Measurements from ENCODE around the gene FKBP2. TPM values are rescaled to one million over a fixed set of nuclear protein-coding genes. Genes with fewer than 3 reads are reported as not detected.
"Not testable (repeated sequence)": the region's sequence is repeated elsewhere in the genome, so short reads cannot be mapped to it uniquely, and the experiment has no call there.

FKBP2 gene
- total RNA-seq, 2 donors from 2014 or later, result 27.4 to 29.1 TPM

DNA sequence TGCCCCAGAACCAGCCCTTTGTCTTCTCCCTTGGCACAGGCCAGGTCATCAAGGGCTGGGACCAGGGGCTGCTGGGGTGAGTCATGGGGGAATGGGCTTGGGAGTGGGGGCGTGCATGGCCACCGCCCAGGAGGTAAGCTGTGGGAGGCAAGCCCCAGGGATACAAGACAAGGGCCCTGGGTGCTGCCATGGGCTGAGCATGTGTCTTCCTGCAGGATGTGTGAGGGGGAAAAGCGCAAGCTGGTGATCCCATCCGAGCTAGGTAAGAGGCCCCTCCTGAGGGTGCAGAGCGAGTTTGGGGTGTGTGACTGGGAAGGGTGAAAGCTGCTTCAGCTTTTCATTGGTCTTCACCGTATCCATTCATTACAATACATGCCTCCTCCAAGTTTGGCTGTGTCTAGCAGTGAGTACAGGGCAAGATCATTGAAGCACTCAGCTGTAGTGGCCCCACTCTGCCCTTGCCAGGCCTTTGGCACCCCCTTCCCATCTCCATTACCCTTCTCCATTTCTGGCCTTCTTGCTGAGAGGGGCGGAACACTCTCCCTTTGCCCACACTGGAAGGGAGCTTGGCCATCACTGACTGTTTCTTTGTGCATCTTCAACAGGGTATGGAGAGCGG lies 2.5 kb downstream of the FKBP2 start:
- Mint-ChIP-seq H3K36me3 (ENCODE audit: low read depth) (peaks cover 2% of the 10 kb centered on the region), H3K27ac (peak overlapping the region; percentile 68), H3K4me3 (peak overlapping the region; percentile 95), H3K4me1 (peaks cover 23% of the 10 kb centered on the region), H3K27me3 (no peaks in the 10 kb centered on the region)
- H3K9me3 ChIP-seq (ENCODE audit: control insufficient read depth, low read length, poor library complexity, severe bottlenecking), result no peaks in the 10 kb centered on the region
- no peak for DNase-seq
- no peak for ATAC-seq

DNA sequence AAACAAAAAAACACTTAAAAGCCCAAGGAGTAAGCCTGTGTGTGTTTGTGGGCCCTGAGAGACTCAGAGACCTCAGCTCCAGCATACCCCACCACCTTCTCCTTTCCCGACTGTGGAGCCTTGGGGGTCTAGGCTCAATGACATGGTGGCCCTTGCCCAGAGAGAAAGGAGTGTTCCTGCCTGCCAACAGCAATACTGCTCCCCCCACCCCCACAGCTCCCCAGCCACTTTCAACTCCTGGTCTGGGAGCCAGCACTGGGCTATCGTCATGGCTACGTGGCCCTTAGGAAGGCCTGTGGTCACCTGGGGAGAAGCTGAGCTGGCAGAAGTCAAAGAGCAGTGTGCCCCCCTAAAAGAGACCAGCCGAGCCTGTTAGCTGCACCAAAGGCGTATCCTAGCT lies 3.2 kb downstream of the FKBP2 start:
- H3K9me3 ChIP-seq (ENCODE audit: control insufficient read depth, low read length, poor library complexity, severe bottlenecking), result no peaks in the 10 kb centered on the region
- no peaks in the 10 kb centered on the region for H3K27me3 Mint-ChIP-seq
- H3K4me3 Mint-ChIP-seq, result peak overlapping the region; percentile 95
- DNase-seq (no peak), ATAC-seq (no peak)
- H3K27ac Mint-ChIP-seq, result no peak overlapping the region
- H3K36me3 Mint-ChIP-seq (ENCODE audit: low read depth), result peaks cover 2% of the 10 kb centered on the region
- H3K4me1 Mint-ChIP-seq, result peaks cover 23% of the 10 kb centered on the region

- ATAC-seq, result no peak
- H3K9me3 ChIP-seq (ENCODE audit: control insufficient read depth, low read length, poor library complexity, severe bottlenecking), result no peaks in the 10 kb centered on the region
- Mint-ChIP-seq H3K4me3 (peak overlapping the region; percentile 93), H3K36me3 (ENCODE audit: low read depth) (peaks cover 2% of the 10 kb centered on the region), H3K27me3 (no peaks in the 10 kb centered on the region), H3K4me1 (peaks cover 26% of the 10 kb centered on the region), H3K27ac (peak overlapping the region; percentile 86)
- DNase-seq, result no peak
Observed at GRCh38 chr11:64244966-64245365, 4.1 kb downstream of the FKBP2 start.

DNA sequence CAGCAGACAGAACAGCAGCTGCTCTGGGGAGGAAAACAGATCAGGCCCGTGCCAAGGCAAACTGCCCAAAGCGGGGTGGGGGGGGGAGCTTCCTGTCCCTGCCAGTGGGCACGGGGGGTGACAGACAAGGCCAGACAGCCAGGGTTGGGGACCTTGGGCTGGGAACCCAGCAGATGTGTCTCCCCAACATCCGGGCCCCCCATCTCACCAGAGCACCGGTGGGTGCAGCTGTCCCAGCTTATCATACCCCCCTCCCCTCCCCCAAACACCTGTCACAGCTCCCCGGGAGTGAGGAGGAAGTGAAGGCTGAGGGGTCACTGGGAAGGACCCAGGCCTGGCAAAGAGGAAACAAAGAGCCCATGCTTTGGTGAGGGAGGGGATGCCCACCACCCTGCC lies 4.5 kb downstream of the FKBP2 start:
- DNase-seq, result peak in 1 of 3 donors; percentile 26
- H3K4me1 Mint-ChIP-seq, result peaks cover 23% of the 10 kb centered on the region
- ATAC-seq, result no peak

GRCh38 chr11:64245797-64246620 lies 5.1 kb downstream of the FKBP2 start:
- H3K4me1 Mint-ChIP-seq, result peaks cover 22% of the 10 kb centered on the region
- no peak for ATAC-seq

More for the DNA sequence above, 4.5 kb downstream of the FKBP2 start:
- Mint-ChIP-seq H3K27ac (peak overlapping the region; percentile 86), H3K36me3 (ENCODE audit: low read depth) (peaks cover 2% of the 10 kb centered on the region), H3K27me3 (no peaks in the 10 kb centered on the region), H3K4me3 (peak overlapping the region; percentile 93)
- no peaks in the 10 kb centered on the region for H3K9me3 ChIP-seq (ENCODE audit: control insufficient read depth, low read length, poor library complexity, severe bottlenecking)

GRCh38 chr11:64246621-64246870 lies 5.7 kb downstream of the FKBP2 start:
- H3K27ac Mint-ChIP-seq, result peak overlapping the region; percentile 86
- H3K27me3 Mint-ChIP-seq; H3K9me3 ChIP-seq (ENCODE audit: control insufficient read depth, low read length, poor library complexity, severe bottlenecking); H3K36me3 Mint-ChIP-seq (ENCODE audit: low read depth); DNase-seq: not testable (repeated sequence)
- peak; percentile 32 for ATAC-seq
- H3K4me3 Mint-ChIP-seq, result peak overlapping the region; percentile 94
- H3K4me1 Mint-ChIP-seq, result peaks cover 20% of the 10 kb centered on the region

More at GRCh38 chr11:64245797-64246620, 5.1 kb downstream of the FKBP2 start:
- Mint-ChIP-seq H3K4me3 (peak overlapping the region; percentile 93), H3K27me3 (no peaks in the 10 kb centered on the region), H3K27ac (peak overlapping the region; percentile 86), H3K36me3 (ENCODE audit: low read depth) (peaks cover 2% of the 10 kb centered on the region)
- peak; percentile 32 to 62 (median 38) for DNase-seq
- no peaks in the 10 kb centered on the region for H3K9me3 ChIP-seq (ENCODE audit: control insufficient read depth, low read length, poor library complexity, severe bottlenecking)

DNA sequence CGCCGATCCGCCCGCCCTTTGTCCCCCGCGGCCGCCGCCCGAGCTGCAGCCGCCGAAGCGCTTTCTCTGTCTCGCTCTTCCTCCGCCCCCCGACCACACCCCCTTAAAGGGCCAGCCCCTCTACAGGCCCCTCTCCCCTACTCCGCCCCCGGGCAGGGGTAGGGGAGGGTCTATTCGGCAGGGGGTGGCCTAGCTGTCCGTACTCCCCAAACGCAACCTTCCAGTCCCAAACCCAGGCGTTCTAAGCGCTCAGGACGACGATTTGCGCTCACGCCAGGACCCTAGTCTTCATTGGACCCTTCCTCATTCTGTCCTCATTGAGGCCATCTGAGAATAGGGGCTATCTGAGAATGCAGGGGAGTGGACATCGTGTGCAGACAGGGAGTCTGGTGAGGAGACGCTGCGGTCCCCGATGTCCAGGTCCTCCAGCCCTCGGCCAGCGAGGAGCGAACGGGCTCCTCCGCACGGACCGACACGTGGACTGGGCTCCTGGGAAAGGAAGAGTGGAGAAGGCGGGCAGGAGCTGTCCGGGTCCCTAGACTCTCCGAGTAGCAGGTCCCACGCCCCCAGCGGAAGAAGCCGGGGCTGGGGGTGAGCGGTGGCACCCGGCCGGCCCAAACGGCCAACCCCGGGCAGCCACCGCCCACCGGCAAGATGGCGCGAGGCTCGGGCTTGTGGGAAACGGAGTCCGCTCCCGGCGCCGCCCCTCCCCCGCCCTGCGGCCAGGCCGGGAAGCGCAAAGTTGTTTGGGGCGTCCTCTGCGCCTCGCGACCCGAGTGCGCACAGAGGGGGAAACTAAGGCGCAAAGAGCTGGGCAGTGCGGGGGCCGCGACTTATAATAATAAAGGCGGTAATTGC lies 6.2 kb downstream of the FKBP2 start, which contains the start of gene PPP1R14B:
Gene PPP1R14B (minus strand): TSS at position 73 of the 858 bp plus-strand sequence. CDS start 270 bp downstream, outside the sequence.
- Mint-ChIP-seq H3K36me3 (ENCODE audit: low read depth) (no peaks in the 10 kb centered on the region), H3K27ac (peak within 1 kb of the TSS; percentile 86), H3K4me3 (peak within 1 kb of the TSS; percentile 94), H3K27me3 (no peaks in the 10 kb centered on the region), H3K4me1 (peaks cover 23% of the 10 kb centered on the region)
- DNase-seq (peak; percentile 59 to 78 (median 76)), ATAC-seq (peak; percentile 72)
- no peaks in the 10 kb centered on the region for H3K9me3 ChIP-seq (ENCODE audit: control insufficient read depth, low read length, poor library complexity, severe bottlenecking)

GRCh38 chr11:64247729-64248531 lies 7.0 kb downstream of the FKBP2 start:
- Mint-ChIP-seq H3K4me1 (peaks cover 21% of the 10 kb centered on the region), H3K27ac (peak overlapping the region; percentile 84)
- ATAC-seq, result no peak

GRCh38 chr11:64248578-64248977 lies 7.7 kb downstream of the FKBP2 start:
- H3K4me3 Mint-ChIP-seq, result peak overlapping the region; percentile 94
- H3K36me3 Mint-ChIP-seq (ENCODE audit: low read depth), result no peaks in the 10 kb centered on the region
- ATAC-seq (no peak), DNase-seq (no peak)
- H3K4me1 Mint-ChIP-seq, result peaks cover 20% of the 10 kb centered on the region
- no peak overlapping the region for H3K27ac Mint-ChIP-seq
- H3K27me3 Mint-ChIP-seq, result no peaks in the 10 kb centered on the region
- no peaks in the 10 kb centered on the region for H3K9me3 ChIP-seq (ENCODE audit: control insufficient read depth, low read length, poor library complexity, severe bottlenecking)

More at GRCh38 chr11:64247729-64248531, 7.0 kb downstream of the FKBP2 start:
- DNase-seq, result no peak
- Mint-ChIP-seq H3K27me3 (no peaks in the 10 kb centered on the region), H3K4me3 (peak overlapping the region; percentile 94), H3K36me3 (ENCODE audit: low read depth) (no peaks in the 10 kb centered on the region)
- no peaks in the 10 kb centered on the region for H3K9me3 ChIP-seq (ENCODE audit: control insufficient read depth, low read length, poor library complexity, severe bottlenecking)

GRCh38 chr11:64249038-64249437 lies 8.1 kb downstream of the FKBP2 start:
- no peaks in the 10 kb centered on the region for H3K36me3 Mint-ChIP-seq (ENCODE audit: low read depth)
- H3K27ac Mint-ChIP-seq, result no peak overlapping the region
- DNase-seq (no peak), ATAC-seq (no peak)
- H3K4me3 Mint-ChIP-seq, result peak overlapping the region; percentile 39
- H3K27me3 Mint-ChIP-seq, result no peaks in the 10 kb centered on the region
- H3K4me1 Mint-ChIP-seq, result peaks cover 18% of the 10 kb centered on the region
- no peaks in the 10 kb centered on the region for H3K9me3 ChIP-seq (ENCODE audit: control insufficient read depth, low read length, poor library complexity, severe bottlenecking)

DNA sequence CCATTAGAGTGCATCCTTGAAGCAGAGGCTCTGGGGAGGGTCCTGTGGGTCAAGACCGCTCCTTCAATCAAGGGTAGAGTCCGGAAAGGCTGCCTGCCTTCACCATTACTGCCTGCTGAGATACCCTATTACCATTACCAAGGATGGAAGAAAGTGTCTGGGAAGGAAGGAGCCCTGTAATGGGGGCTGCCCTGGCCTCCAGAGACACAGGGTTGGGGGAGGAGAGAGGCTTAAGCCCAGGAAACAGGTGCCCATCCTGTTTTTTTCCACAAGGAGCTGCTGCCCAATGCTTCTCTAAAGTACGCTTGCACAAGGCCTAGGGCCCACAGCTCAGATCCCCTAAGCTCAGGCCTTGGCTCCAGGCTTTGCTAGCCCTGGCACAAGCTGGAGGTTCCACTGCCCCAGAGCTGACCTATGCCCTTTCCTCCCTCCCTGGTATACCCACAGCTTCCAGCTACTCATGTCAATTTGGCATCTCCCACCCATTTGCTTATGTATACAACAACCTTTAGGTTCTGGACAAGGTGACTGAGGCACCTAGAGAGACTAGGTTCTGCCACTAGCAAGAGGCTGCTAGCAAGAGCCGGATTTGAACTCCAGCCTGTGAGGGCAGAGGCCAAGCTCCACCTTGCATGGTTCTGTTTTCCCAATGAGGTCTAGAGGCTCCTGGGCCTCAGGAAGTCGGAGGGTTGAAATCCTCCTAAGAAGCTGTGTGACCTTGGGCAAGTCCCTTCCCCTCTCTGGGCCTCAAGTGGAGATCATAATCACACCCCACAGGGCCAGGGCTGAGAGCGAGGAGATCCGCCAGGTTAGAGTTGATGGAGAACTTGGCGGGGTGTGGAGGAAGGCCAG lies 8.9 kb downstream of the FKBP2 start:
- Mint-ChIP-seq H3K36me3 (ENCODE audit: low read depth) (no peaks in the 10 kb centered on the region), H3K4me1 (peaks cover 18% of the 10 kb centered on the region), H3K27ac (no peak overlapping the region)

More for the DNA sequence above, 8.9 kb downstream of the FKBP2 start:
- no peak for DNase-seq
- Mint-ChIP-seq H3K27me3 (no peaks in the 10 kb centered on the region), H3K4me3 (peak overlapping the region; percentile 43)
- no peak for ATAC-seq
- no peaks in the 10 kb centered on the region for H3K9me3 ChIP-seq (ENCODE audit: control insufficient read depth, low read length, poor library complexity, severe bottlenecking)
